H9 (cell line): ENCODE results near the gene SCFD2. TPM values are rescaled to one million over a fixed set of nuclear protein-coding genes. Genes with fewer than 3 reads are reported as not detected.

Experiments used
- DNase-seq: peaks from one replicate; pipeline ENCODE4 v3.0.0-alpha.2; 2017
- H2AFZ ChIP-seq: one replicate; pipeline ENCODE4 v1.6.1; 2013; ENCODE audit warnings: mild to moderate bottlenecking, low read length, control low read depth, moderate library complexity
- H2AK5ac ChIP-seq: 2 replicates; pipeline ENCODE4 v1.6.1; 2013; ENCODE audit warnings: low read length, control low read depth, mixed read lengths; ENCODE audit not compliant: insufficient read length
- H2BK120ac ChIP-seq: one replicate; pipeline ENCODE4 v1.6.1; 2013; ENCODE audit warnings: low read depth, mild to moderate bottlenecking, low read length, control low read depth, inconsistent platforms; ENCODE audit not compliant: poor library complexity, severe bottlenecking
- H2BK12ac ChIP-seq: 2 replicates; pipeline ENCODE4 v1.6.1; 2013; ENCODE audit warnings: low read length, control low read depth, mixed read lengths, low read depth; ENCODE audit not compliant: insufficient read length
- H2BK15ac ChIP-seq: 2 replicates; pipeline ENCODE4 v1.6.1; 2013; ENCODE audit warnings: low read depth, low read length, control low read depth
- H2BK20ac ChIP-seq: one replicate; pipeline ENCODE4 v1.6.1; 2013; ENCODE audit warnings: low read depth, mild to moderate bottlenecking, low read length, control low read depth, inconsistent platforms; ENCODE audit not compliant: poor library complexity, severe bottlenecking
- H2BK5ac ChIP-seq: 2 replicates; pipeline ENCODE4 v1.6.1; 2013; ENCODE audit warnings: low read length, control low read depth, mixed read lengths; ENCODE audit not compliant: insufficient read length
- H3K14ac ChIP-seq: 2 replicates; pipeline ENCODE4 v1.6.1; 2013; ENCODE audit warnings: low read length, control low read depth; ENCODE audit not compliant: insufficient read depth
- H3K18ac ChIP-seq: 2 replicates; pipeline ENCODE4 v1.6.1; 2013; ENCODE audit warnings: low read depth, mild to moderate bottlenecking, mixed read lengths, low read length, control low read depth; ENCODE audit not compliant: insufficient read length
- H3K23ac ChIP-seq: 2 replicates; pipeline ENCODE4 v1.6.1; 2013; ENCODE audit warnings: low read length, control low read depth, mixed read lengths, low read depth; ENCODE audit not compliant: insufficient read length
- H3K23me2 ChIP-seq: 2 replicates; pipeline ENCODE4 v1.6.1; 2013; ENCODE audit warnings: low read depth, mild to moderate bottlenecking, mixed read lengths, low read length, control low read depth; ENCODE audit not compliant: insufficient read length, poor library complexity, severe bottlenecking
- H3K27ac ChIP-seq: 2 replicates; pipeline ENCODE4 v1.5.1; 2013; ENCODE audit warnings: low read length, control low read depth, mixed read lengths, low read depth; ENCODE audit not compliant: insufficient read length
- H3K27me3 ChIP-seq: 2 replicates; pipeline ENCODE4 v1.6.1; 2013; ENCODE audit warnings: low read length, control low read depth, inconsistent platforms; ENCODE audit not compliant: insufficient read depth
- H3K4ac ChIP-seq: 2 replicates; pipeline ENCODE4 v1.6.1; 2013; ENCODE audit warnings: low read depth, mild to moderate bottlenecking, control low read depth, inconsistent platforms, low read length, moderate library complexity
- H3K4me1 ChIP-seq: 2 replicates; pipeline ENCODE4 v1.6.1; 2013; ENCODE audit warnings: low read length, control low read depth, inconsistent platforms; ENCODE audit not compliant: insufficient read depth
- H3K4me2 ChIP-seq: 2 replicates; pipeline ENCODE4 v1.6.1; 2013; ENCODE audit warnings: low read length, control low read depth, mixed read lengths; ENCODE audit not compliant: insufficient read length, insufficient read depth
- H3K56ac ChIP-seq: 2 replicates; pipeline ENCODE4 v1.6.1; 2013; ENCODE audit warnings: low read depth, mild to moderate bottlenecking, mixed read lengths, low read length, control low read depth; ENCODE audit not compliant: insufficient read length
- H3K79me1 ChIP-seq: 2 replicates; pipeline ENCODE4 v1.6.1; 2013; ENCODE audit warnings: low read depth, mild to moderate bottlenecking, moderate library complexity, low read length, control low read depth, inconsistent platforms; ENCODE audit not compliant: insufficient read depth, poor library complexity, severe bottlenecking
- H3K79me2 ChIP-seq: 2 replicates; pipeline ENCODE4 v1.6.1; 2013; ENCODE audit warnings: low read length, control low read depth, inconsistent platforms; ENCODE audit not compliant: insufficient read depth
- H3K9ac ChIP-seq: 2 replicates; pipeline ENCODE4 v1.6.1; 2013; ENCODE audit warnings: low read length, control low read depth, mixed read lengths; ENCODE audit not compliant: insufficient read length; ENCODE audit errors: extremely low read depth
- H3K9me3 ChIP-seq: one replicate; pipeline ENCODE4 v1.6.1; 2013; ENCODE audit warnings: low read depth, low read length, inconsistent platforms; ENCODE audit not compliant: control insufficient read depth
- H3T11ph ChIP-seq: one replicate; pipeline ENCODE4 v1.6.1; 2013; ENCODE audit warnings: mild to moderate bottlenecking, low read length, control low read depth, inconsistent platforms
- H4K20me1 ChIP-seq: one replicate; pipeline ENCODE4 v1.6.1; 2013; ENCODE audit not compliant: control insufficient read depth, insufficient read length, insufficient read depth
- H4K5ac ChIP-seq: 2 replicates; pipeline ENCODE4 v1.6.1; 2013; ENCODE audit warnings: low read depth, mild to moderate bottlenecking, mixed read lengths, low read length, control low read depth; ENCODE audit not compliant: insufficient read length
- H4K8ac ChIP-seq: replicated peaks from 2 replicates; pipeline ENCODE4 v1.6.1; 2013; ENCODE audit warnings: low read length, control low read depth, mixed read lengths, low read depth; ENCODE audit not compliant: insufficient read length
- H4K91ac ChIP-seq: 2 replicates; pipeline ENCODE4 v1.6.1; 2013; ENCODE audit warnings: low read depth, mild to moderate bottlenecking, moderate library complexity, mixed read lengths, low read length, control low read depth; ENCODE audit not compliant: insufficient read length
- H3K27ac Mint-ChIP-seq, 3 experiments: 2 replicates in 2 of 3; 3 replicates in 1 of 3; pipeline ENCODE4 v1.8.0; 2020 to 2021; ENCODE audit warnings: mixed read lengths in 3 of 3, mild to moderate bottlenecking in 1 of 3, moderate library complexity in 1 of 3
- H3K27me3 Mint-ChIP-seq: 2 replicates; pipeline ENCODE4 v1.8.0; 2021; ENCODE audit warnings: low read depth, mild to moderate bottlenecking, moderate library complexity, mixed read lengths
- H3K36me3 Mint-ChIP-seq, 3 experiments: 2 replicates in 2 of 3; 3 replicates in 1 of 3; pipeline ENCODE4 v1.8.0; 2020 to 2021; ENCODE audit warnings: low read depth in 3 of 3, mixed read lengths in 3 of 3; ENCODE audit not compliant: insufficient read depth in 1 of 3
- H3K4me1 Mint-ChIP-seq, 2 experiments: 2 replicates each; pipeline ENCODE4 v1.8.0; 2020; ENCODE audit warnings: mixed read lengths in 2 of 2
- H3K4me3 Mint-ChIP-seq, 2 experiments: 2 replicates in 1 of 2; 3 replicates in 1 of 2; pipeline ENCODE4 v1.8.0; 2020 to 2021; ENCODE audit warnings: mild to moderate bottlenecking in 2 of 2, mixed read lengths in 2 of 2, moderate library complexity in 1 of 2
- H3K9me3 Mint-ChIP-seq, 2 experiments: 2 replicates in 1 of 2; 3 replicates in 1 of 2; pipeline ENCODE4 v1.8.0; 2020; ENCODE audit warnings: mild to moderate bottlenecking in 2 of 2, mixed read lengths in 2 of 2, moderate library complexity in 1 of 2
- total RNA-seq: library from RNA; stranded (reverse); gene quantifications from 2 replicates; pipeline ENCODE4 v1.2.1, GENCODE V29; 2021
- TF ChIP-seq, protein P1 (sequence below): fragments of 200-600 bp; sonication (generic); conservative IDR thresholded peaks from 3 replicates; pipeline ENCODE4 v1.8.0; 2021; ENCODE audit warnings: antibody characterized with exemption, mild to moderate bottlenecking

Gene SCFD2
- total RNA-seq, 1 experiment from 2014 or later, result 10.1 TPM

GRCh38 chr4:53234111-53234510, 131.8 kb downstream of the SCFD2 start:
- Histone ChIP-seq H3K9ac (no peak overlapping the region), H3K27ac (no peak overlapping the region), H2BK15ac (no peak overlapping the region), H4K20me1 (no peaks in the 10 kb centered on the region), H3K56ac (no peak overlapping the region), H3T11ph (no peak overlapping the region), H4K5ac (no peak overlapping the region), H4K8ac (no peak overlapping the region), H3K9me3 (no peaks in the 10 kb centered on the region), H3K79me2 (no peaks in the 10 kb centered on the region), H3K79me1 (no peaks in the 10 kb centered on the region), H2BK120ac (no peak overlapping the region), H2BK12ac (no peak overlapping the region), H3K4ac (no peak overlapping the region), H3K23ac (no peak overlapping the region), H3K14ac (no peak overlapping the region), H3K4me2 (no peak overlapping the region), H2AFZ (no peak overlapping the region), H2AK5ac (no peak overlapping the region), H2BK20ac (no peak overlapping the region), H3K27me3 (no peaks in the 10 kb centered on the region), H3K18ac (no peak overlapping the region), H3K23me2 (no peaks in the 10 kb centered on the region), H3K4me1 (no peaks in the 10 kb centered on the region), H4K91ac (no peak overlapping the region), H2BK5ac (no peak overlapping the region)
- DNase-seq, result no peak
- H3K9me3 Mint-ChIP-seq, result peaks cover under 1 to 1% of the 10 kb centered on the region in 2 experiments; a peak in 1 of 5 replicates
- H3K4me3 Mint-ChIP-seq, result no peak overlapping the region
- no peaks in the 10 kb centered on the region for H3K4me1 Mint-ChIP-seq
- H3K27me3 Mint-ChIP-seq, result no peaks in the 10 kb centered on the region
- TF ChIP-seq, protein P1, sequence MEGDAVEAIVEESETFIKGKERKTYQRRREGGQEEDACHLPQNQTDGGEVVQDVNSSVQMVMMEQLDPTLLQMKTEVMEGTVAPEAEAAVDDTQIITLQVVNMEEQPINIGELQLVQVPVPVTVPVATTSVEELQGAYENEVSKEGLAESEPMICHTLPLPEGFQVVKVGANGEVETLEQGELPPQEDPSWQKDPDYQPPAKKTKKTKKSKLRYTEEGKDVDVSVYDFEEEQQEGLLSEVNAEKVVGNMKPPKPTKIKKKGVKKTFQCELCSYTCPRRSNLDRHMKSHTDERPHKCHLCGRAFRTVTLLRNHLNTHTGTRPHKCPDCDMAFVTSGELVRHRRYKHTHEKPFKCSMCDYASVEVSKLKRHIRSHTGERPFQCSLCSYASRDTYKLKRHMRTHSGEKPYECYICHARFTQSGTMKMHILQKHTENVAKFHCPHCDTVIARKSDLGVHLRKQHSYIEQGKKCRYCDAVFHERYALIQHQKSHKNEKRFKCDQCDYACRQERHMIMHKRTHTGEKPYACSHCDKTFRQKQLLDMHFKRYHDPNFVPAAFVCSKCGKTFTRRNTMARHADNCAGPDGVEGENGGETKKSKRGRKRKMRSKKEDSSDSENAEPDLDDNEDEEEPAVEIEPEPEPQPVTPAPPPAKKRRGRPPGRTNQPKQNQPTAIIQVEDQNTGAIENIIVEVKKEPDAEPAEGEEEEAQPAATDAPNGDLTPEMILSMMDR, result no peak
- H3K27ac Mint-ChIP-seq, result no peak overlapping the region
- H3K36me3 Mint-ChIP-seq, result no peaks in the 10 kb centered on the region
